H1 (cell line): ENCODE data around the gene JMJD1C. TPM values are rescaled to one million over a fixed set of nuclear protein-coding genes. Genes with fewer than 3 reads are reported as not detected.

Experiments
- CTCF ChIA-PET: fragments of 300-600 bp; sonication (Branson Sonifier 250); formaldehyde crosslinking; loops from one replicate; lab custom pipeline; 2021; ENCODE audit not compliant: partially characterized antibody; lab: Charles Lee
- POLR2A ChIA-PET: fragments of 300-600 bp; sonication (Branson Sonifier 250); formaldehyde crosslinking; loops from one replicate; lab custom pipeline; 2021; ENCODE audit warnings: inconsistent platforms; ENCODE audit not compliant: partially characterized antibody; lab: Charles Lee
- DNase-seq, 2 experiments: peaks; one replicate each; pipeline versions ENCODE4 v3.0.0 to v3.0.0-alpha.2; 2010 to 2022; ENCODE audit warnings: low spot score in 2 of 2, low read depth in 1 of 2, mixed read lengths in 1 of 2
- FAIRE-seq: peaks from 2 replicates; lab custom pipeline; 2011; peaks lifted over from hg19 to GRCh38; lab: Jason Lieb, UNC
- H2AFZ ChIP-seq: 2 replicates; pipeline ENCODE4 v1.8.1; 2012; ENCODE audit warnings: low read length, inconsistent platforms
- H2AK5ac ChIP-seq: 2 replicates; pipeline ENCODE4 v1.6.1; 2013; ENCODE audit warnings: low read depth, low read length
- H2BK120ac ChIP-seq: replicated peaks from 2 replicates; pipeline ENCODE3; 2013; ENCODE audit warnings: low read depth, low read length, inconsistent platforms
- H2BK12ac ChIP-seq: 2 replicates; pipeline ENCODE4 v1.6.1; 2013; ENCODE audit warnings: low read depth, low read length
- H2BK15ac ChIP-seq: 2 replicates; pipeline ENCODE4 v1.6.1; 2013; ENCODE audit warnings: low read length
- H2BK20ac ChIP-seq: 2 replicates; pipeline ENCODE4 v1.6.1; 2013; ENCODE audit warnings: low read length
- H2BK5ac ChIP-seq: 2 replicates; pipeline ENCODE4 v1.6.1; 2013; ENCODE audit warnings: low read depth, low read length
- H3K14ac ChIP-seq: 2 replicates; pipeline ENCODE4 v1.6.1; 2013; ENCODE audit warnings: inconsistent platforms; ENCODE audit not compliant: insufficient read length
- H3K18ac ChIP-seq: 2 replicates; pipeline ENCODE4 v1.6.1; 2013; ENCODE audit warnings: low read length; ENCODE audit errors: extremely low read depth
- H3K23ac ChIP-seq: 2 replicates; pipeline ENCODE4 v1.6.1; 2013; ENCODE audit warnings: inconsistent platforms; ENCODE audit not compliant: insufficient read length
- H3K23me2 ChIP-seq: 2 replicates; pipeline ENCODE4 v1.6.1; 2013; ENCODE audit warnings: low read depth, low read length
- H3K27ac ChIP-seq: 2 replicates; pipeline ENCODE4 v1.6.1; 2011; ENCODE audit warnings: low read depth, low read length, inconsistent platforms
- H3K27me3 ChIP-seq, 4 experiments: replicated peaks in 1 of 4; 1 replicate in 1 of 4; 2 replicates in 3 of 4; pipeline versions ENCODE4 v1.6.1 to v1.8.1; 2011 to 2013; ENCODE audit warnings: low read length in 3 of 4, mild to moderate bottlenecking in 3 of 4, inconsistent platforms in 2 of 4, mixed read lengths in 2 of 4, moderate library complexity in 1 of 4; ENCODE audit not compliant: control insufficient read depth in 3 of 4, insufficient read depth in 3 of 4; ENCODE audit errors: extremely low read depth in 1 of 4
- H3K36me3 ChIP-seq, 4 experiments: 2 replicates each; pipeline versions ENCODE4 v1.6.1 to v1.8.1; 2011 to 2013; ENCODE audit warnings: mild to moderate bottlenecking in 4 of 4, low read length in 3 of 4, moderate library complexity in 2 of 4, control low read depth in 1 of 4, inconsistent platforms in 1 of 4; ENCODE audit not compliant: insufficient read depth in 4 of 4, control insufficient read depth in 2 of 4
- H3K4ac ChIP-seq: replicated peaks from 2 replicates; pipeline ENCODE3; 2013; ENCODE audit warnings: low read length, low read depth, mixed read lengths, inconsistent platforms; ENCODE audit not compliant: insufficient read length
- H3K4me1 ChIP-seq, 4 experiments: replicated peaks in 1 of 4; 1 replicate in 1 of 4; 2 replicates in 3 of 4; pipeline versions ENCODE4 v1.6.1 to v1.8.1; 2011 to 2013; ENCODE audit warnings: low read length in 3 of 4, inconsistent platforms in 2 of 4, mixed read lengths in 1 of 4; ENCODE audit not compliant: insufficient read depth in 4 of 4, control insufficient read depth in 3 of 4
- H3K4me2 ChIP-seq, 2 experiments: 2 replicates each; pipeline versions ENCODE4 v1.6.1 to v1.8.1; 2011 to 2013; ENCODE audit warnings: low read depth in 2 of 2, low read length in 2 of 2, control low read depth in 1 of 2, inconsistent platforms in 1 of 2, mild to moderate bottlenecking in 1 of 2; ENCODE audit not compliant: insufficient read depth in 1 of 2
- H3K4me3 ChIP-seq, 4 experiments: fragments of 200-600, 300-600 bp in 1 of 4; sonication (generic), shearing (Covaris generic), sonication (Bioruptor Twin) in 1 of 4; 2 replicates each; pipeline versions ENCODE4 v1.5.1 to v1.8.1; 2011 to 2016; ENCODE audit warnings: low read length in 4 of 4, low read depth in 3 of 4, control low read depth in 2 of 4, inconsistent platforms in 2 of 4, mild to moderate bottlenecking in 2 of 4, mixed read lengths in 1 of 4, moderate library complexity in 1 of 4; ENCODE audit not compliant: insufficient read depth in 2 of 4; ENCODE audit errors: extremely low read depth in 1 of 4
- H3K56ac ChIP-seq: replicated peaks from 2 replicates; pipeline ENCODE3; 2013; ENCODE audit warnings: low read depth, mild to moderate bottlenecking, mixed read lengths, low read length, inconsistent platforms; ENCODE audit not compliant: insufficient read length
- H3K79me1 ChIP-seq: 2 replicates; pipeline ENCODE4 v1.6.1; 2013; ENCODE audit warnings: low read depth, low read length, control low read depth
- H3K79me2 ChIP-seq, 2 experiments: 2 replicates each; pipeline versions ENCODE4 v1.6.1 to v1.8.1; 2012 to 2013; ENCODE audit warnings: low read length in 2 of 2, mild to moderate bottlenecking in 2 of 2, inconsistent platforms in 1 of 2; ENCODE audit not compliant: insufficient read depth in 2 of 2, control insufficient read depth in 1 of 2
- H3K9ac ChIP-seq, 4 experiments: replicated peaks in 1 of 4; 1 replicate in 1 of 4; 2 replicates in 3 of 4; pipeline versions ENCODE4 v1.6.1 to v1.8.1; 2011 to 2013; ENCODE audit warnings: low read depth in 3 of 4, low read length in 3 of 4, control low read depth in 2 of 4, mild to moderate bottlenecking in 2 of 4, moderate library complexity in 2 of 4, inconsistent platforms in 1 of 4; ENCODE audit errors: extremely low read depth in 1 of 4
- H3K9me3 ChIP-seq, 2 experiments: 2 replicates each; pipeline versions ENCODE4 v1.6.1 to v1.8.1; 2012 to 2013; ENCODE audit warnings: mild to moderate bottlenecking in 2 of 2, moderate library complexity in 2 of 2, control low read depth in 1 of 2, inconsistent platforms in 1 of 2, low read depth in 1 of 2, low read length in 1 of 2, mixed read lengths in 1 of 2; ENCODE audit not compliant: insufficient read depth in 2 of 2
- H4K20me1 ChIP-seq, 2 experiments: replicated peaks in 1 of 2; 2 replicates each; pipeline versions ENCODE3 to v1.8.1; 2011 to 2013; ENCODE audit warnings: inconsistent platforms in 2 of 2, low read length in 2 of 2, mild to moderate bottlenecking in 1 of 2; ENCODE audit not compliant: insufficient read depth in 2 of 2, control insufficient read depth in 1 of 2
- H4K5ac ChIP-seq: 2 replicates; pipeline ENCODE4 v1.6.1; 2013; ENCODE audit warnings: low read length, low read depth, mixed read lengths, inconsistent platforms; ENCODE audit not compliant: insufficient read length
- H4K8ac ChIP-seq: 2 replicates; pipeline ENCODE4 v1.8.0; 2013; ENCODE audit warnings: mild to moderate bottlenecking, moderate library complexity, low read length, inconsistent platforms; ENCODE audit not compliant: insufficient read depth; ENCODE audit errors: extremely low read depth
- H4K91ac ChIP-seq: replicated peaks from 2 replicates; pipeline ENCODE3; 2013; ENCODE audit warnings: low read length, mixed read lengths, inconsistent platforms; ENCODE audit not compliant: insufficient read length
- SP1 ChIP-seq: IDR thresholded peaks from 2 replicates; pipeline ENCODE4 v1.6.1; 2011; ENCODE audit warnings: low read depth, low read length
- TEAD4 ChIP-seq: IDR thresholded peaks from 2 replicates; pipeline ENCODE4 v1.6.1; 2012; ENCODE audit warnings: low read depth, low read length, inconsistent platforms, mixed read lengths
- YY1 ChIP-seq: IDR thresholded peaks from 2 replicates; pipeline ENCODE4 v1.6.1; 2011; ENCODE audit warnings: low read depth, mild to moderate bottlenecking, low read length
- WGBS, 2 experiments: shearing (Covaris generic) in 1 of 2; methylation state at CpG; one replicate each; pipeline versions ENCODE4 v1.1.6 to v1.1.7; 2013 to 2015; ENCODE audit warnings: low lambda C conversion rate in 2 of 2, mixed read lengths in 2 of 2, inconsistent platforms in 1 of 2, low coverage in 1 of 2, missing lambda C conversion rate in 1 of 2; ENCODE audit not compliant: insufficient replicate concordance in 2 of 2, insufficient coverage in 1 of 2, insufficient read length in 1 of 2; ENCODE audit errors: extremely low coverage in 1 of 2, missing lambda C conversion rate in 1 of 2; 5-methylcytosine and 5-hydroxymethylcytosine counted together
- polyA plus RNA-seq, 7 experiments: library from polyadenylated mRNA; depleted of rRNA in 3 of 7; stranded (reverse) in 5 of 7; unstranded in 2 of 7; fragments of >200 nt in 5 of 7; fragments of 200-250 nt in 2 of 7; gene quantifications; 1 replicate in 5 of 7; 2 replicates in 1 of 7; 4 replicates in 1 of 7; pipeline versions ENCODE4 v1.2.1 to v1.2.3, GENCODE V29; 2011 to 2013; ENCODE audit warnings: missing spikeins in 2 of 7, mixed read lengths in 2 of 7
- total RNA-seq: library from RNA; stranded (reverse); fragmentation: NEBNext Ultra II Directional; extraction: Animal tissue kit (Norgen Biotek cat#: 25700); gene quantifications from 2 replicates; pipeline ENCODE4 v1.2.1, GENCODE V29; 2021

Gene JMJD1C
- total and polyA plus RNA-seq, 2 of the 8 experiments (the other 6 are each of a cell fraction or from before 2014, with no cell fraction given), result 54.5 to 210 TPM

DNA sequence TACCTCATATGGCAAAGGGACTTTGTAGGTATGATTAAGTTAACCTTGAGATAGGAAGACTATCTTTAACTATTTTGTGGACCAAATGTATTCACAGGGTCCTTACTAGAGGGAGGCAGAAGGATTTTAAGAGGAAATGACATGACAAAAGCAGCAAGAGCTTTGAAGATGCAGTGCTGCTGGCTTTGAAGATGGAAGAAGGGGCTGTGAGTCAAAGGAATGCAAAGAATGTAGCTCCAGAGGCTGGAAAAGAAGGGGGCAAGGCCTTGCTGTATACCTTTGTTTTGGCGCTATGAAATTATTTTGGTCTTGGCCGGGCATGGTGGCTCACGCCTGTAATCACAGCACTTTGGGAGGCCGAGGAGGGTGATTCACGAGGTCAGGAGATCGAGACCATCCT is 335.9 kb downstream of the JMJD1C start:
- DNase-seq, result no peak
- no peaks in the 10 kb centered on the region for H4K20me1 ChIP-seq
- H2BK15ac ChIP-seq, result no peak overlapping the region
- CTCF ChIA-PET, result interaction anchor here (0.7 to 2.4 kb wide), 4 partner anchors 12 to 312 kb away, joined by 3 to 7 read pairs (median 4); no protein-coding TSS in a partner anchor
- H3K23me2 ChIP-seq, result peaks cover 6% of the 10 kb centered on the region; the same call in 1 of the 2 replicates
- H3K23ac ChIP-seq, result no peak overlapping the region
- no peak overlapping the region for H2AK5ac ChIP-seq
- no peaks in the 10 kb centered on the region; a peak in 1 of 7 replicates for H3K4me1 ChIP-seq
- no peak overlapping the region for H2BK5ac ChIP-seq
- no peak for FAIRE-seq
- H3K9me3 ChIP-seq, result peaks cover 0 to 4% of the 10 kb centered on the region in 2 experiments; a peak in 1 of 4 replicates
- H2AFZ ChIP-seq, result no peak overlapping the region
- no peak overlapping the region for H3K4me2 ChIP-seq
- H3K56ac ChIP-seq, result no peak overlapping the region
- no peak overlapping the region for H3K14ac ChIP-seq
- no peak overlapping the region for H2BK20ac ChIP-seq
- H3K27ac ChIP-seq, result no peak overlapping the region
- TF ChIP-seq SP1, result 0 out of 2 replicates have a peak, but pooled peaks have one; percentile 15
- TF ChIP-seq TEAD4, result peak; percentile 97
- TF ChIP-seq YY1, result no peak
- no peak overlapping the region for H4K91ac ChIP-seq
- H3K4me3 ChIP-seq, result no peak overlapping the region
- H3K4ac ChIP-seq, result no peak overlapping the region
- 84% methylated on average over 6 of the region's 6 CpGs; no CpG with 5 or more reads in 1 of the 2 experiments for WGBS, 2 experiments
- no peaks in the 10 kb centered on the region for H3K36me3 ChIP-seq
- no peak overlapping the region for H4K8ac ChIP-seq
- H3K79me2 ChIP-seq, result peaks cover 0 to 13% of the 10 kb centered on the region in 2 experiments; a peak in 3 of 4 replicates
- H2BK120ac ChIP-seq, result no peak overlapping the region
- no peaks in the 10 kb centered on the region for H3K27me3 ChIP-seq
- H4K5ac ChIP-seq, result no peak overlapping the region
- POLR2A ChIA-PET, result interaction anchor here (0.8 to 1.1 kb wide), 2 partner anchors 32 to 326 kb away, joined by 3 to 4 read pairs; partner anchors contain the start of gene ADO
- H2BK12ac ChIP-seq, result no peak overlapping the region
- H3K18ac ChIP-seq, result no peak overlapping the region
- H3K9ac ChIP-seq, result no peak overlapping the region
- no peaks in the 10 kb centered on the region for H3K79me1 ChIP-seq
